HEK293T (cell line): ENCODE results near the gene EPSTI1.

Experiments
- ARNT ChIP-seq: fragments of 450-650 bp; IDR thresholded peaks from 2 replicates; pipeline ENCODE4 v1.6.1; 2017; ENCODE audit warnings: mild to moderate bottlenecking
- BHLHE40 ChIP-seq: fragments of 450-650 bp; IDR thresholded peaks from 2 replicates; pipeline ENCODE4 v1.6.1; 2016; ENCODE audit warnings: mild to moderate bottlenecking, moderate library complexity, borderline replicate concordance
- FOXA1 ChIP-seq: fragments of 450-650 bp; IDR thresholded peaks from 2 replicates; pipeline ENCODE4 v1.6.1; 2016; ENCODE audit warnings: mild to moderate bottlenecking
- NFRKB ChIP-seq: fragments of 450-650 bp; IDR thresholded peaks from 2 replicates; pipeline ENCODE4 v1.6.1; 2016; ENCODE audit warnings: mild to moderate bottlenecking, moderate library complexity
- ZNF384 ChIP-seq: fragments of 450-650 bp; IDR thresholded peaks from 2 replicates; pipeline ENCODE4 v1.6.1; 2016

DNA sequence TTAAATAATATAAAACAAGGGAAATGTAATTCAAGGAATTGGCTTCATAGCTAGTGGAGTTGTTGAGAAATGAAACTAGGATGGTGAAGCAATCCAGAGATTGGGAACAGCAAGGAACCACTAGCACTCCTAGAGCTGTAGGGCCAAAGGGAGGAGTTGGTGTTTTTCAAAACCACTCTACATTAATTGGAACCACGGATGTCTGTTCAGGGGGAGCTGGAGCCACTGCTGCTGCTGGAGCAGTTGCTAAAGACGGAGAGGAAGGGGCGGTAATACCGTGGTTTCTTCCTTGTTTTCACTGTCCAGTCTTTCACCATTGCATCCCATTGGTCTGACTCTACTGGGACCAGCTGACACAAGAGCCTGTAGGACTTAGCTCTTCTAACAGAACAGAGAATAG is 39.8 kb upstream of the EPSTI1 start:
- no peak for TF ChIP-seq BHLHE40
- TF ChIP-seq NFRKB, result no peak
- TF ChIP-seq ZNF384, result no peak
- TF ChIP-seq ARNT, result no peak
- TF ChIP-seq FOXA1, result no peak
